ENCODE results near the gene ASPSCR1. TPM values are rescaled to one million over a fixed set of nuclear protein-coding genes. Genes with fewer than 3 reads are reported as not detected.

ASPSCR1 gene
- total RNA-seq, 1 donor from 2014 or later, result 13.1 TPM

GRCh38 chr17:82053130-82053529 lies 75.7 kb downstream of the ASPSCR1 start:
- no peaks in the 10 kb centered on the region for H3K27me3 ChIP-seq
- Mint-ChIP-seq H3K9me3 (no peaks in the 10 kb centered on the region), H3K4me1 (peaks cover 4% of the 10 kb centered on the region), H3K36me3 (no peaks in the 10 kb centered on the region), H3K27me3 (ENCODE audit: insufficient read depth, low read depth) (peaks cover 4% of the 10 kb centered on the region), H3K4me3 (peak overlapping the region; percentile 85), H3K27ac (no peak overlapping the region)
- H3K9me3 ChIP-seq (ENCODE audit: low read depth), result no peaks in the 10 kb centered on the region
- H3K9ac ChIP-seq, result no peak overlapping the region
- H3K4me2 ChIP-seq, result peak overlapping the region; percentile 100
- peaks cover 7% of the 10 kb centered on the region for H3K4me1 ChIP-seq
- H3K27ac ChIP-seq, result no peak overlapping the region
- H4K20me1 ChIP-seq (ENCODE audit: low read depth), result peaks cover 18% of the 10 kb centered on the region
- H2AFZ ChIP-seq (replicated peaks), result no peak overlapping the region
- TF ChIP-seq EZH2phosphoT487 (IDR thresholded peaks at IDR 0.05), result no peak
- peak overlapping the region; percentile 98 for H3K4me3 ChIP-seq
- no peak for DNase-seq (ENCODE audit: low spot score)
- peaks cover 14% of the 10 kb centered on the region for H3K79me2 ChIP-seq (ENCODE audit: low read depth)
- H3K36me3 ChIP-seq, result no peaks in the 10 kb centered on the region
- peaks cover 3% of the 10 kb centered on the region for H3F3A ChIP-seq (ENCODE audit: low read depth)

- no peaks in the 10 kb centered on the region for H3K27me3 ChIP-seq
- no peaks in the 10 kb centered on the region for H3K36me3 ChIP-seq
- peaks cover 4% of the 10 kb centered on the region for H3K27me3 Mint-ChIP-seq (ENCODE audit: insufficient read depth, low read depth)
- peaks cover 3% of the 10 kb centered on the region for H3F3A ChIP-seq (ENCODE audit: low read depth)
- H3K9me3 Mint-ChIP-seq, result no peaks in the 10 kb centered on the region
- no peak overlapping the region for H3K9ac ChIP-seq
- no peak overlapping the region for H2AFZ ChIP-seq (replicated peaks)
- no peak overlapping the region for H3K4me3 ChIP-seq
- peaks cover 14% of the 10 kb centered on the region for H3K79me2 ChIP-seq (ENCODE audit: low read depth)
- no peaks in the 10 kb centered on the region for H3K36me3 Mint-ChIP-seq
- TF ChIP-seq, protein P1, sequence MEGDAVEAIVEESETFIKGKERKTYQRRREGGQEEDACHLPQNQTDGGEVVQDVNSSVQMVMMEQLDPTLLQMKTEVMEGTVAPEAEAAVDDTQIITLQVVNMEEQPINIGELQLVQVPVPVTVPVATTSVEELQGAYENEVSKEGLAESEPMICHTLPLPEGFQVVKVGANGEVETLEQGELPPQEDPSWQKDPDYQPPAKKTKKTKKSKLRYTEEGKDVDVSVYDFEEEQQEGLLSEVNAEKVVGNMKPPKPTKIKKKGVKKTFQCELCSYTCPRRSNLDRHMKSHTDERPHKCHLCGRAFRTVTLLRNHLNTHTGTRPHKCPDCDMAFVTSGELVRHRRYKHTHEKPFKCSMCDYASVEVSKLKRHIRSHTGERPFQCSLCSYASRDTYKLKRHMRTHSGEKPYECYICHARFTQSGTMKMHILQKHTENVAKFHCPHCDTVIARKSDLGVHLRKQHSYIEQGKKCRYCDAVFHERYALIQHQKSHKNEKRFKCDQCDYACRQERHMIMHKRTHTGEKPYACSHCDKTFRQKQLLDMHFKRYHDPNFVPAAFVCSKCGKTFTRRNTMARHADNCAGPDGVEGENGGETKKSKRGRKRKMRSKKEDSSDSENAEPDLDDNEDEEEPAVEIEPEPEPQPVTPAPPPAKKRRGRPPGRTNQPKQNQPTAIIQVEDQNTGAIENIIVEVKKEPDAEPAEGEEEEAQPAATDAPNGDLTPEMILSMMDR (IDR thresholded peaks at IDR 0.05), result no peak
- TF ChIP-seq EZH2 (IDR thresholded peaks at IDR 0.05) (no peak), EZH2phosphoT487 (IDR thresholded peaks at IDR 0.05) (no peak)
- H3K27ac ChIP-seq, result no peak overlapping the region
- H3K9me3 ChIP-seq (ENCODE audit: low read depth), result no peaks in the 10 kb centered on the region
- peaks cover 4% of the 10 kb centered on the region for H3K4me1 Mint-ChIP-seq
- H3K27ac Mint-ChIP-seq, result no peak overlapping the region
- H3K4me3 Mint-ChIP-seq, result peak overlapping the region; percentile 85
- H3K4me2 ChIP-seq, result no peak overlapping the region
- DNase-seq (ENCODE audit: low spot score), result no peak
- H4K20me1 ChIP-seq (ENCODE audit: low read depth), result peaks cover 18% of the 10 kb centered on the region
- peaks cover 7% of the 10 kb centered on the region for H3K4me1 ChIP-seq
These were observed 76.3 kb downstream of the ASPSCR1 start for GRCh38 chr17:82053556-82054263.

DNA sequence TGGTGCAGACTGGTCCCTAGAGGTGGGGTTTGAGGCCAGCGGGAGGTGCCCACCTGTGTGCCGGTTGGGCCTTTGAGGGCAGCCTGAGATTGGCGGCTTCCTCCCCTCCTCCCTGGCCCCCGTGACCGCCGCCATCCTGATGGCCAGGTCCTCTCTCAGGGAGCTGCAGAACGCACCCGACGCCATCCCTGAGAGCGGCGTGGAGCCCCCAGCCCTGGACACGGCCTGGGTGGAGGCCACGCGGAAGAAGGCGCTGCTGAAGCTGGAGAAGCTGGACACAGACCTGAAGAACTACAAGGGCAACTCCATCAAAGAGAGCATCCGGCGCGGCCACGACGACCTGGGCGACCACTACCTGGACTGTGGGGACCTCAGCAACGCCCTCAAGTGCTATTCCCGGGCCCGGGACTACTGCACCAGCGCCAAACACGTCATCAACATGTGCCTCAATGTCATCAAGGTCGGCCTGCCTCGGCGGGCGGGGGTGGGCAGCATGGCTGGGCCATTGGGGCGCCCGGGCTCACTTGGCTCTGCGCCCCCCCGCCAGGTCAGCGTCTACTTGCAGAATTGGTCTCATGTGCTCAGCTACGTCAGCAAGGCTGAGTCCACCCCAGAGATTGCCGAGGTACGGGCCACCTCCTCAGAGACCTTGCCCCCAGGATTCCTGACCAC lies 77.1 kb downstream of the ASPSCR1 start:
- H3F3A ChIP-seq (ENCODE audit: low read depth), result peaks cover 3% of the 10 kb centered on the region
- peak overlapping the region; percentile 64 for H3K4me3 Mint-ChIP-seq
- H2AFZ ChIP-seq (replicated peaks), result no peak overlapping the region
- no peaks in the 10 kb centered on the region for H3K36me3 Mint-ChIP-seq
- no peak overlapping the region for H3K27ac ChIP-seq
- DNase-seq (ENCODE audit: low spot score), result no peak
- H3K27me3 Mint-ChIP-seq (ENCODE audit: insufficient read depth, low read depth), result peaks cover 2% of the 10 kb centered on the region
- H3K4me2 ChIP-seq, result no peak overlapping the region
- peaks cover 14% of the 10 kb centered on the region for H3K79me2 ChIP-seq (ENCODE audit: low read depth)
- no peaks in the 10 kb centered on the region for H3K9me3 Mint-ChIP-seq
- H3K9me3 ChIP-seq (ENCODE audit: low read depth), result no peaks in the 10 kb centered on the region
- H3K27me3 ChIP-seq, result no peaks in the 10 kb centered on the region
- peaks cover 18% of the 10 kb centered on the region for H4K20me1 ChIP-seq (ENCODE audit: low read depth)
- TF ChIP-seq, protein P1 (IDR thresholded peaks at IDR 0.05), result no peak
- TF ChIP-seq EZH2 (IDR thresholded peaks at IDR 0.05), result no peak
- TF ChIP-seq EZH2phosphoT487 (IDR thresholded peaks at IDR 0.05), result no peak
- no peak overlapping the region for H3K4me3 ChIP-seq
- peaks cover 4% of the 10 kb centered on the region for H3K4me1 Mint-ChIP-seq
- H3K4me1 ChIP-seq, result peaks cover 7% of the 10 kb centered on the region
- H3K27ac Mint-ChIP-seq, result no peak overlapping the region
- no peak overlapping the region for H3K9ac ChIP-seq
- no peaks in the 10 kb centered on the region for H3K36me3 ChIP-seq
